ENCODE data around the gene DUS2.
"Not testable (repeated sequence)": the region's sequence is repeated elsewhere in the genome, so short reads cannot be mapped to it uniquely, and the experiment has no call there.

- TF ChIP-seq CTCF (IDR thresholded peaks at IDR 0.05); ZFX (IDR thresholded peaks at IDR 0.05; ENCODE audit: borderline replicate concordance): not testable (repeated sequence)
Observed at GRCh38 chr16:67998231-67998778, 24.8 kb upstream of the DUS2 start.
